Ovary (tissue), 3 donors: ENCODE measurements around the gene IL1RAPL2.

Experiments used
- EP300 ChIP-seq: sonication (generic); formaldehyde crosslinking; IDR thresholded peaks from one replicate; pipeline ENCODE4 v1.6.1; 2017; ENCODE audit warnings: antibody characterized with exemption
- TF ChIP-seq, protein P1 (sequence below), 3 donors: fragments of 450-650 bp in 2 of 3; fragments of 200-600 bp in 1 of 3; IDR thresholded peaks; one replicate each; pipeline versions ENCODE4 v1.5.1 to v1.8.0; 2016 to 2022; ENCODE audit warnings: antibody characterized with exemption in 3 of 3, mild to moderate bottlenecking in 1 of 3
- donor health status: DM: no; HTN: no; CAD: no.

DNA sequence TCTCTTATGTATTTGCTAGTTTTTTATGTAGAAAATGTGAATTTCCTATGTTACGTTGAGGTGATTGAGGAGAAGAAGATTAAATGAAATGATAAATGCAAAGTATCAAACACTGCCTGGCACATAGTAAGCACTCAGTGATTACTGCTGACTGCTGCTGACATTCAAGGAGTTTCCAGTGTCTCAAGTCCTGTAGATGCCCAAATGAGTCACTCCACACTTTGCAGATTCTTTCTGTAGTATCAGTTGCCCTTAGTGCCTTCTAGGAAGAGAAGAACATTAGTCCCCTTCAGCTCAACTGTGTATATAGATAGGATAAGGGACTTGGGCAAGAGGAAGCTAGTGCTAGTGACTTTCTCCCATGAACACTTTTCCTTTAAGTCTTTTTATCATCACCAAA, 895.0 kb downstream of the IL1RAPL2 start:
- TF ChIP-seq EP300: no peak
- TF ChIP-seq, protein P1, sequence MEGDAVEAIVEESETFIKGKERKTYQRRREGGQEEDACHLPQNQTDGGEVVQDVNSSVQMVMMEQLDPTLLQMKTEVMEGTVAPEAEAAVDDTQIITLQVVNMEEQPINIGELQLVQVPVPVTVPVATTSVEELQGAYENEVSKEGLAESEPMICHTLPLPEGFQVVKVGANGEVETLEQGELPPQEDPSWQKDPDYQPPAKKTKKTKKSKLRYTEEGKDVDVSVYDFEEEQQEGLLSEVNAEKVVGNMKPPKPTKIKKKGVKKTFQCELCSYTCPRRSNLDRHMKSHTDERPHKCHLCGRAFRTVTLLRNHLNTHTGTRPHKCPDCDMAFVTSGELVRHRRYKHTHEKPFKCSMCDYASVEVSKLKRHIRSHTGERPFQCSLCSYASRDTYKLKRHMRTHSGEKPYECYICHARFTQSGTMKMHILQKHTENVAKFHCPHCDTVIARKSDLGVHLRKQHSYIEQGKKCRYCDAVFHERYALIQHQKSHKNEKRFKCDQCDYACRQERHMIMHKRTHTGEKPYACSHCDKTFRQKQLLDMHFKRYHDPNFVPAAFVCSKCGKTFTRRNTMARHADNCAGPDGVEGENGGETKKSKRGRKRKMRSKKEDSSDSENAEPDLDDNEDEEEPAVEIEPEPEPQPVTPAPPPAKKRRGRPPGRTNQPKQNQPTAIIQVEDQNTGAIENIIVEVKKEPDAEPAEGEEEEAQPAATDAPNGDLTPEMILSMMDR (IDR thresholded peaks at IDR 0.05): no peak
